ENCODE data around the gene TTLL5. TPM values are rescaled to one million over a fixed set of nuclear protein-coding genes. Genes with fewer than 3 reads are reported as not detected.

The TTLL5 gene
- total and polyA plus RNA-seq, 10 of the 15 experiments (the other 5 are each of a cell fraction or from before 2014, with no cell fraction given) = 3.2 to 25.9 (median 13.8) TPM

DNA sequence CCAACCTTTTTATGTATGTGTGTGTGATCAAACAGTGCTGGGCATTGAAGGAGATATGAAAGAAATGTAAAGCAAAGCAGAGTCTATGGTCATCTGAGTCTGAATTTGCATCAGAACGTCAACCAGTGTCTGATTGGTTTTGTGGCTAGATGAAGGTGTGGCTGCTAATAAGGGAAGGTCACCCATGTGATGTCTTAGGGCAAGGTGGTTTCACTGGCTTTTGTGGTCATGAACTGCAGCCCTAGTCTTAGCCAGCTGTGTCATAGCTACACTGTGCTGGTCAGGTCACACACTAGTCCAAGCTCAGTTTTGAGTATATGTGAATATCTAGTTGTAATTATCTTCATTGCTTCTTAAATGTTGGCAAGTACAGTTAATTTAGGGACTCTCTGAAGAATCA, 214.9 kb downstream of the TTLL5 start:
- H3K36me3 ChIP-seq (ENCODE audit: control insufficient read depth in 2 of 2, insufficient read depth in 2 of 2, low read length in 1 of 2) = no peaks in the 10 kb centered on the region; a peak in 1 of 4 replicates
- RAD21 ChIA-PET (ENCODE audit: unreplicated experiment) = interaction anchor here (0.7 to 1.3 kb wide), 3 partner anchors 12 to 106 kb away, joined by 3 to 4 read pairs (median 4); partner anchors contain the start of gene TGFB3
- POLR2A ChIA-PET = no interaction called here
- H3K4me2 ChIP-seq (ENCODE audit: control insufficient read depth, insufficient read depth) = no peak overlapping the region
- FAIRE-seq = peak; percentile 47
- H3K27ac ChIP-seq (ENCODE audit: control insufficient read depth, insufficient read depth) = no peak overlapping the region
- H3K4me3 ChIP-seq = no peak overlapping the region
- SMC1A ChIA-PET (ENCODE audit: uncharacterized antibody, unreplicated experiment) = interaction anchor here (0.7 to 1.3 kb wide), 3 partner anchors 30 to 166 kb away, joined by 3 to 5 read pairs (median 4); no protein-coding TSS in a partner anchor
- peak; percentile 100 for ATAC-seq
- CTCF ChIA-PET = interaction anchor here (0.6 to 2.4 kb wide), 5 partner anchors 10 to 167 kb away, joined by 4 to 7 read pairs (median 6); no protein-coding TSS in a partner anchor
- H4K20me1 ChIP-seq (ENCODE audit: control insufficient read depth, insufficient read depth) = no peaks in the 10 kb centered on the region
- BruUV-seq (replicated peaks) = no TSS peak
- H3K4me1 ChIP-seq (ENCODE audit: control insufficient read depth, insufficient read depth, low read length) = no peaks in the 10 kb centered on the region; the same call in 1 of the 2 replicates
- WGBS (ENCODE audit: insufficient coverage, insufficient replicate concordance, low lambda C conversion rate, missing lambda C conversion rate) = 0% methylated on average over 1 of the region's 1 CpG
- intact Hi-C loops (cut with micrococcal nuclease; ENCODE audit: unreplicated experiment) = loop anchor here (5.0 kb wide), 1 partner anchor 164 kb away; no protein-coding TSS in a partner anchor
- H3K9ac ChIP-seq (ENCODE audit: control insufficient read depth, insufficient read depth, low read length) = no peak overlapping the region
- H3K27me3 ChIP-seq (replicated peaks in 1 of 2; ENCODE audit: control insufficient read depth in 2 of 2, insufficient read depth in 2 of 2, low read length in 1 of 2) = no peaks in the 10 kb centered on the region
- H3K9me3 ChIP-seq (replicated peaks; ENCODE audit: control insufficient read depth, insufficient read depth, low read length) = no peaks in the 10 kb centered on the region
- in situ Hi-C loops (cut with MboI) = no loop called here
- H2AFZ ChIP-seq (ENCODE audit: control insufficient read depth, low read depth, low read length) = no peak overlapping the region
- DNase-seq (ENCODE audit: low read depth, low spot score) = peak; percentile 80
- H3K79me2 ChIP-seq (ENCODE audit: control insufficient read depth, insufficient read depth, low read length) = no peaks in the 10 kb centered on the region
- TF ChIP-seq, protein P1, sequence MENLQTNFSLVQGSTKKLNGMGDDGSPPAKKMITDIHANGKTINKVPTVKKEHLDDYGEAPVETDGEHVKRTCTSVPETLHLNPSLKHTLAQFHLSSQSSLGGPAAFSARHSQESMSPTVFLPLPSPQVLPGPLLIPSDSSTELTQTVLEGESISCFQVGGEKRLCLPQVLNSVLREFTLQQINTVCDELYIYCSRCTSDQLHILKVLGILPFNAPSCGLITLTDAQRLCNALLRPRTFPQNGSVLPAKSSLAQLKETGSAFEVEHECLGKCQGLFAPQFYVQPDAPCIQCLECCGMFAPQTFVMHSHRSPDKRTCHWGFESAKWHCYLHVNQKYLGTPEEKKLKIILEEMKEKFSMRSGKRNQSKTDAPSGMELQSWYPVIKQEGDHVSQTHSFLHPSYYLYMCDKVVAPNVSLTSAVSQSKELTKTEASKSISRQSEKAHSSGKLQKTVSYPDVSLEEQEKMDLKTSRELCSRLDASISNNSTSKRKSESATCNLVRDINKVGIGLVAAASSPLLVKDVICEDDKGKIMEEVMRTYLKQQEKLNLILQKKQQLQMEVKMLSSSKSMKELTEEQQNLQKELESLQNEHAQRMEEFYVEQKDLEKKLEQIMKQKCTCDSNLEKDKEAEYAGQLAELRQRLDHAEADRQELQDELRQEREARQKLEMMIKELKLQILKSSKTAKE (IDR thresholded peaks at IDR 0.05; ENCODE audit: low read depth, poor library complexity, severe bottlenecking) = peak; percentile 59
- TF ChIP-seq RAD21 (IDR thresholded peaks at IDR 0.05; ENCODE audit: insufficient read depth, low read depth, low read length) (no peak), CBX5 (IDR thresholded peaks at IDR 0.05; ENCODE audit: low read depth) (no peak), TCF12 (IDR thresholded peaks at IDR 0.05; ENCODE audit: low read depth, low read length) (peak; percentile 67; the same call in 1 of the 2 replicates), CBFB (IDR thresholded peaks at IDR 0.05; ENCODE audit: low read depth) (peak; percentile 66; the same call in 1 of the 2 replicates), PAX5 (IDR thresholded peaks at IDR 0.05; ENCODE audit: borderline replicate concordance, low read depth, low read length) (peak; percentile 72; the same call in 1 of the 2 replicates), FOS (IDR thresholded peaks at IDR 0.05; ENCODE audit: borderline replicate concordance, extremely low read depth, insufficient read length) (no peak), ZNF217 (IDR thresholded peaks at IDR 0.05) (no peak), YY1 (IDR thresholded peaks at IDR 0.05; ENCODE audit: low read depth, low read length) (no peak), JUNB (IDR thresholded peaks at IDR 0.05) (peak; percentile 47), ZBED1 (IDR thresholded peaks at IDR 0.05; ENCODE audit: borderline replicate concordance) (no peak), SRF (IDR thresholded peaks at IDR 0.05; ENCODE audit: low read depth in 2 of 2, low read length in 2 of 2) (no peak)
- TF ChIP-seq, protein P2, sequence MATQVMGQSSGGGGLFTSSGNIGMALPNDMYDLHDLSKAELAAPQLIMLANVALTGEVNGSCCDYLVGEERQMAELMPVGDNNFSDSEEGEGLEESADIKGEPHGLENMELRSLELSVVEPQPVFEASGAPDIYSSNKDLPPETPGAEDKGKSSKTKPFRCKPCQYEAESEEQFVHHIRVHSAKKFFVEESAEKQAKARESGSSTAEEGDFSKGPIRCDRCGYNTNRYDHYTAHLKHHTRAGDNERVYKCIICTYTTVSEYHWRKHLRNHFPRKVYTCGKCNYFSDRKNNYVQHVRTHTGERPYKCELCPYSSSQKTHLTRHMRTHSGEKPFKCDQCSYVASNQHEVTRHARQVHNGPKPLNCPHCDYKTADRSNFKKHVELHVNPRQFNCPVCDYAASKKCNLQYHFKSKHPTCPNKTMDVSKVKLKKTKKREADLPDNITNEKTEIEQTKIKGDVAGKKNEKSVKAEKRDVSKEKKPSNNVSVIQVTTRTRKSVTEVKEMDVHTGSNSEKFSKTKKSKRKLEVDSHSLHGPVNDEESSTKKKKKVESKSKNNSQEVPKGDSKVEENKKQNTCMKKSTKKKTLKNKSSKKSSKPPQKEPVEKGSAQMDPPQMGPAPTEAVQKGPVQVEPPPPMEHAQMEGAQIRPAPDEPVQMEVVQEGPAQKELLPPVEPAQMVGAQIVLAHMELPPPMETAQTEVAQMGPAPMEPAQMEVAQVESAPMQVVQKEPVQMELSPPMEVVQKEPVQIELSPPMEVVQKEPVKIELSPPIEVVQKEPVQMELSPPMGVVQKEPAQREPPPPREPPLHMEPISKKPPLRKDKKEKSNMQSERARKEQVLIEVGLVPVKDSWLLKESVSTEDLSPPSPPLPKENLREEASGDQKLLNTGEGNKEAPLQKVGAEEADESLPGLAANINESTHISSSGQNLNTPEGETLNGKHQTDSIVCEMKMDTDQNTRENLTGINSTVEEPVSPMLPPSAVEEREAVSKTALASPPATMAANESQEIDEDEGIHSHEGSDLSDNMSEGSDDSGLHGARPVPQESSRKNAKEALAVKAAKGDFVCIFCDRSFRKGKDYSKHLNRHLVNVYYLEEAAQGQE (IDR thresholded peaks at IDR 0.05; ENCODE audit: low read depth, low read length) = no peak
- TF ChIP-seq, protein P3, sequence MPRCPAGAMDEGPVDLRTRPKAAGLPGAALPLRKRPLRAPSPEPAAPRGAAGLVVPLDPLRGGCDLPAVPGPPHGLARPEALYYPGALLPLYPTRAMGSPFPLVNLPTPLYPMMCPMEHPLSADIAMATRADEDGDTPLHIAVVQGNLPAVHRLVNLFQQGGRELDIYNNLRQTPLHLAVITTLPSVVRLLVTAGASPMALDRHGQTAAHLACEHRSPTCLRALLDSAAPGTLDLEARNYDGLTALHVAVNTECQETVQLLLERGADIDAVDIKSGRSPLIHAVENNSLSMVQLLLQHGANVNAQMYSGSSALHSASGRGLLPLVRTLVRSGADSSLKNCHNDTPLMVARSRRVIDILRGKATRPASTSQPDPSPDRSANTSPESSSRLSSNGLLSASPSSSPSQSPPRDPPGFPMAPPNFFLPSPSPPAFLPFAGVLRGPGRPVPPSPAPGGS (IDR thresholded peaks at IDR 0.05; ENCODE audit: borderline replicate concordance, insufficient read depth, low read depth, low read length, poor library complexity, severe bottlenecking) = no peak
- TF ChIP-seq, protein P4, sequence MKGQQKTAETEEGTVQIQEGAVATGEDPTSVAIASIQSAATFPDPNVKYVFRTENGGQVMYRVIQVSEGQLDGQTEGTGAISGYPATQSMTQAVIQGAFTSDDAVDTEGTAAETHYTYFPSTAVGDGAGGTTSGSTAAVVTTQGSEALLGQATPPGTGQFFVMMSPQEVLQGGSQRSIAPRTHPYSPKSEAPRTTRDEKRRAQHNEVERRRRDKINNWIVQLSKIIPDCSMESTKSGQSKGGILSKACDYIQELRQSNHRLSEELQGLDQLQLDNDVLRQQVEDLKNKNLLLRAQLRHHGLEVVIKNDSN (IDR thresholded peaks at IDR 0.05; ENCODE audit: borderline replicate concordance, extremely low read length, insufficient read depth, low read depth, low read length) = peak; percentile 8
